ENCODE results near the gene SLC25A23. TPM values are rescaled to one million over a fixed set of nuclear protein-coding genes. Genes with fewer than 3 reads are reported as not detected.
A peak's percentile ranks its signal among the peaks of the same experiment; 100 is the strongest.

Gene SLC25A23
- total and polyA plus RNA-seq, 7 experiments from 2014 or later = 9.0 to 35.0 (median 22.0) TPM

GRCh38 chr19:6491802-6492592 is 32.4 kb upstream of the SLC25A23 start:
- Histone ChIP-seq H3K27ac (ENCODE audit: low read depth, low read length) (no peak overlapping the region), H3K9me3 (ENCODE audit: control insufficient read depth in 2 of 3, low read length in 3 of 3) (peaks cover 0 to 6% (median 0%) of the 10 kb centered on the region in 3 experiments), H3K36me3 (ENCODE audit: control insufficient read depth in 2 of 3, insufficient read depth in 3 of 3, low read length in 3 of 3) (no peaks in the 10 kb centered on the region), H3K27me3 (ENCODE audit: control insufficient read depth in 2 of 2, insufficient read depth in 2 of 2, low read length in 2 of 2) (no peaks in the 10 kb centered on the region), H3K4me1 (ENCODE audit: control insufficient read depth in 2 of 2, insufficient read depth in 2 of 2, low read length in 2 of 2) (peaks cover 0 to 6% of the 10 kb centered on the region in 2 donors), H3K4me3 (ENCODE audit: low read length) (no peak overlapping the region)
- H3K27ac Mint-ChIP-seq = peak overlapping the region in 2 of 9 donors; percentile 18 to 54
- ATAC-seq = no peak
- CTCF ChIA-PET = no interaction called here
- H3K4me3 Mint-ChIP-seq = no peak overlapping the region
- POLR2A ChIA-PET = interaction anchor here (0.6 to 1.3 kb wide), 2 partner anchors 9 to 41 kb away, joined by 3 to 5 read pairs; no protein-coding TSS in a partner anchor
- peaks cover 0 to 9% (median 5%) of the 10 kb centered on the region in 7 donors for H3K4me1 Mint-ChIP-seq
- DNase-seq = no peak
- intact Hi-C loops (cut with micrococcal nuclease) = no loop called here
- no peaks in the 10 kb centered on the region for H3K27me3 Mint-ChIP-seq
- peaks cover 0 to 8% (median 4%) of the 10 kb centered on the region in 11 donors for H3K9me3 Mint-ChIP-seq
- H3K36me3 Mint-ChIP-seq = peaks cover 0 to 6% (median 0%) of the 10 kb centered on the region in 5 donors

GRCh38 chr19:6490134-6490533 is 30.5 kb upstream of the SLC25A23 start:
- POLR2A ChIA-PET = interaction anchor here (0.6 to 1.1 kb wide), 3 partner anchors 9 to 278 kb away, joined by 3 to 5 read pairs (median 3); partner anchors contain the start of gene DENND1C
- peak overlapping the region in 2 of 9 donors; percentile 25 to 43 for H3K27ac Mint-ChIP-seq
- Histone ChIP-seq H3K36me3 (ENCODE audit: control insufficient read depth in 2 of 3, insufficient read depth in 3 of 3, low read length in 3 of 3) (no peaks in the 10 kb centered on the region), H3K27me3 (ENCODE audit: control insufficient read depth in 2 of 2, insufficient read depth in 2 of 2, low read length in 2 of 2) (no peaks in the 10 kb centered on the region), H3K27ac (ENCODE audit: low read depth, low read length) (no peak overlapping the region), H3K9me3 (ENCODE audit: control insufficient read depth in 2 of 3, low read length in 3 of 3) (peaks cover 0 to 6% (median 0%) of the 10 kb centered on the region in 3 experiments), H3K4me3 (ENCODE audit: low read length) (peak overlapping the region; percentile 14), H3K4me1 (ENCODE audit: control insufficient read depth in 2 of 2, insufficient read depth in 2 of 2, low read length in 2 of 2) (peaks cover 0 to 6% of the 10 kb centered on the region in 2 donors)
- intact Hi-C loops (cut with micrococcal nuclease) = no loop called here
- H3K4me3 Mint-ChIP-seq = peak overlapping the region in 5 of 10 donors; percentile 25 to 80 (median 57)
- peaks cover 0 to 9% (median 5%) of the 10 kb centered on the region in 7 donors for H3K4me1 Mint-ChIP-seq
- ATAC-seq (no peak), DNase-seq (no peak)
- peaks cover 0 to 8% (median 4%) of the 10 kb centered on the region in 11 donors for H3K9me3 Mint-ChIP-seq
- peaks cover 0 to 6% (median 0%) of the 10 kb centered on the region in 5 donors for H3K36me3 Mint-ChIP-seq
- no peaks in the 10 kb centered on the region for H3K27me3 Mint-ChIP-seq
- CTCF ChIA-PET = no interaction called here

GRCh38 chr19:6489278-6490061 is 29.9 kb upstream of the SLC25A23 start:
- peaks cover 0 to 8% (median 4%) of the 10 kb centered on the region in 11 donors for H3K9me3 Mint-ChIP-seq
- Histone ChIP-seq H3K27me3 (ENCODE audit: control insufficient read depth in 2 of 2, insufficient read depth in 2 of 2, low read length in 2 of 2) (no peaks in the 10 kb centered on the region), H3K36me3 (ENCODE audit: control insufficient read depth in 2 of 3, insufficient read depth in 3 of 3, low read length in 3 of 3) (no peaks in the 10 kb centered on the region), H3K4me3 (ENCODE audit: low read length) (peak overlapping the region; percentile 14), H3K4me1 (ENCODE audit: control insufficient read depth in 2 of 2, insufficient read depth in 2 of 2, low read length in 2 of 2) (peaks cover 0 to 6% of the 10 kb centered on the region in 2 donors), H3K27ac (ENCODE audit: low read depth, low read length) (no peak overlapping the region), H3K9me3 (ENCODE audit: control insufficient read depth in 2 of 3, low read length in 3 of 3) (peaks cover 0 to 6% (median 0%) of the 10 kb centered on the region in 3 experiments)
- intact Hi-C loops (cut with micrococcal nuclease) = loop anchor here in 1 of 2 donors (10.0 kb wide), 1 partner anchor 65 kb away; the partner anchor contains the start of gene KHSRP
- POLR2A ChIA-PET = interaction anchor here (0.6 to 1.1 kb wide), 5 partner anchors 8 to 278 kb away, joined by 3 to 5 read pairs (median 3); partner anchors contain the start of gene DENND1C
- peaks cover 0 to 6% (median 0%) of the 10 kb centered on the region in 5 donors for H3K36me3 Mint-ChIP-seq
- peak overlapping the region in 8 of 10 donors; percentile 16 to 80 (median 38) for H3K4me3 Mint-ChIP-seq
- CTCF ChIA-PET = no interaction called here
- H3K27ac Mint-ChIP-seq = peak overlapping the region in 2 of 9 donors; percentile 25 to 38
- DNase-seq = no peak
- ATAC-seq = no peak
- H3K27me3 Mint-ChIP-seq = no peaks in the 10 kb centered on the region
- H3K4me1 Mint-ChIP-seq = peaks cover 0 to 9% (median 5%) of the 10 kb centered on the region in 7 donors

GRCh38 chr19:6484831-6485230 is 25.2 kb upstream of the SLC25A23 start:
- Mint-ChIP-seq H3K4me1 (peaks cover 26 to 46% (median 36%) of the 10 kb centered on the region in 7 donors), H3K9me3 (no peaks in the 10 kb centered on the region), H3K36me3 (peaks cover 0 to 8% (median 0%) of the 10 kb centered on the region in 5 donors), H3K4me3 (no peak overlapping the region), H3K27me3 (no peaks in the 10 kb centered on the region), H3K27ac (no peak overlapping the region)
- Histone ChIP-seq H3K36me3 (ENCODE audit: control insufficient read depth in 2 of 3, insufficient read depth in 3 of 3, low read length in 3 of 3) (peaks cover 0 to 4% (median 0%) of the 10 kb centered on the region in 3 experiments), H3K4me3 (ENCODE audit: low read length) (no peak overlapping the region), H3K4me1 (ENCODE audit: control insufficient read depth in 2 of 2, insufficient read depth in 2 of 2, low read length in 2 of 2) (peaks cover 14 to 20% of the 10 kb centered on the region in 2 donors), H3K27me3 (ENCODE audit: control insufficient read depth in 2 of 2, insufficient read depth in 2 of 2, low read length in 2 of 2) (no peaks in the 10 kb centered on the region), H3K27ac (ENCODE audit: low read depth, low read length) (no peak overlapping the region), H3K9me3 (ENCODE audit: control insufficient read depth in 2 of 3, low read length in 3 of 3) (no peaks in the 10 kb centered on the region)
- no peak for DNase-seq
- ChIA-PET POLR2A (interaction anchor here (0.6 to 0.7 kb wide), 4 partner anchors 19 to 652 kb away, joined by 3 read pairs; no protein-coding TSS in a partner anchor), CTCF (interaction anchor here (0.9 to 1.1 kb wide), 2 partner anchors 16 to 22 kb away, joined by 3 read pairs; no protein-coding TSS in a partner anchor)
- ATAC-seq = no peak
- intact Hi-C loops (cut with micrococcal nuclease) = loop anchor here in 1 of 2 donors (10.0 kb wide), 1 partner anchor 60 kb away; the partner anchor contains the start of gene KHSRP

- ATAC-seq = no peak
- Histone ChIP-seq H3K36me3 (ENCODE audit: control insufficient read depth in 2 of 3, insufficient read depth in 3 of 3, low read length in 3 of 3) (peaks cover 0 to 4% (median 0%) of the 10 kb centered on the region in 3 experiments), H3K4me3 (ENCODE audit: low read length) (no peak overlapping the region), H3K27ac (ENCODE audit: low read depth, low read length) (no peak overlapping the region), H3K9me3 (ENCODE audit: control insufficient read depth in 2 of 3, low read length in 3 of 3) (no peaks in the 10 kb centered on the region), H3K4me1 (ENCODE audit: control insufficient read depth in 2 of 2, insufficient read depth in 2 of 2, low read length in 2 of 2) (peaks cover 19 to 25% of the 10 kb centered on the region in 2 donors), H3K27me3 (ENCODE audit: control insufficient read depth in 2 of 2, insufficient read depth in 2 of 2, low read length in 2 of 2) (no peaks in the 10 kb centered on the region)
- H3K4me1 Mint-ChIP-seq = peaks cover 30 to 46% (median 40%) of the 10 kb centered on the region in 7 donors
- DNase-seq = no peak
- no peak overlapping the region for H3K27ac Mint-ChIP-seq
- H3K9me3 Mint-ChIP-seq = no peaks in the 10 kb centered on the region
- H3K36me3 Mint-ChIP-seq = peaks cover 0 to 8% (median 0%) of the 10 kb centered on the region in 5 donors
- no peaks in the 10 kb centered on the region for H3K27me3 Mint-ChIP-seq
- ChIA-PET POLR2A (interaction anchor here (0.7 to 1.1 kb wide), 2 partner anchors 25 to 29 kb away, joined by 3 to 4 read pairs; no protein-coding TSS in a partner anchor), CTCF (no interaction called here)
- peak overlapping the region in 1 of 10 donors; percentile 23 for H3K4me3 Mint-ChIP-seq
- intact Hi-C loops (cut with micrococcal nuclease) = loop anchor here in 1 of 2 donors (10.0 kb wide), 1 partner anchor 59 kb away; the partner anchor contains the start of gene KHSRP
Measured at GRCh38 chr19:6484230-6484629, 24.6 kb upstream of the SLC25A23 start.

GRCh38 chr19:6483235-6483634 is 23.6 kb upstream of the SLC25A23 start:
- peaks cover 0 to 8% (median 0%) of the 10 kb centered on the region in 5 donors for H3K36me3 Mint-ChIP-seq

More at GRCh38 chr19:6483235-6483634, 23.6 kb upstream of the SLC25A23 start:
- CTCF ChIA-PET = no interaction called here
- no peaks in the 10 kb centered on the region for H3K9me3 Mint-ChIP-seq
- intact Hi-C loops (cut with micrococcal nuclease) = loop anchor here (2.0 to 10.0 kb wide), 2 partner anchors 22 to 58 kb away; partner anchors contain the start of gene KHSRP (in 1 of the 2)
- peak overlapping the region; percentile 67 to 99 (median 88) for H3K27ac Mint-ChIP-seq
- no peaks in the 10 kb centered on the region for H3K9me3 ChIP-seq (ENCODE audit: control insufficient read depth in 2 of 3, low read length in 3 of 3)
- DNase-seq (no peak), ATAC-seq (no peak)
- H3K36me3 ChIP-seq (ENCODE audit: control insufficient read depth in 2 of 3, insufficient read depth in 3 of 3, low read length in 3 of 3) = peaks cover 0 to 11% (median 5%) of the 10 kb centered on the region in 3 experiments
- H3K4me1 ChIP-seq (ENCODE audit: control insufficient read depth in 2 of 2, insufficient read depth in 2 of 2, low read length in 2 of 2) = peaks cover 26 to 27% of the 10 kb centered on the region in 2 donors
- H3K4me1 Mint-ChIP-seq = peaks cover 30 to 46% (median 40%) of the 10 kb centered on the region in 7 donors
- H3K27me3 ChIP-seq (ENCODE audit: control insufficient read depth in 2 of 2, insufficient read depth in 2 of 2, low read length in 2 of 2) = no peaks in the 10 kb centered on the region
- peak overlapping the region; percentile 27 for H3K27ac ChIP-seq (ENCODE audit: low read depth, low read length)
- H3K4me3 ChIP-seq (ENCODE audit: low read length) = no peak overlapping the region
- POLR2A ChIA-PET = interaction anchor here (0.7 to 1.1 kb wide), 4 partner anchors 9 to 33 kb away, joined by 3 to 5 read pairs (median 4); no protein-coding TSS in a partner anchor
- H3K4me3 Mint-ChIP-seq = peak overlapping the region in 7 of 10 donors; percentile 13 to 90 (median 17)
- H3K27me3 Mint-ChIP-seq = no peaks in the 10 kb centered on the region

Data from naive thymus-derived CD4-positive, alpha-beta T cell (primary cell).